Neuronal stem cell (in vitro differentiated cells): ENCODE data around the gene ERO1B.

ENCODE experiments used
- DNase-seq: peaks from one replicate; pipeline ENCODE4 v3.0.0-alpha.2; 2013; ENCODE audit warnings: low spot score
- H2AFZ ChIP-seq: one replicate; pipeline ENCODE4 v1.6.1; 2013; ENCODE audit warnings: mild to moderate bottlenecking, low read length, inconsistent platforms
- H2AK5ac ChIP-seq: 2 replicates; pipeline ENCODE4 v1.6.1; 2013; ENCODE audit warnings: low read depth, mild to moderate bottlenecking, inconsistent platforms, low read length, moderate library complexity, mixed read lengths
- H2BK120ac ChIP-seq: 2 replicates; pipeline ENCODE4 v1.6.1; 2013; ENCODE audit warnings: low read depth, mild to moderate bottlenecking, inconsistent platforms, low read length, moderate library complexity, mixed read lengths
- H2BK12ac ChIP-seq: one replicate; pipeline ENCODE4 v1.6.1; 2013; ENCODE audit warnings: low read length, inconsistent platforms
- H2BK15ac ChIP-seq: 2 replicates; pipeline ENCODE4 v1.6.1; 2013; ENCODE audit warnings: mild to moderate bottlenecking, low read length, inconsistent platforms, mixed read lengths
- H2BK5ac ChIP-seq: one replicate; pipeline ENCODE4 v1.6.1; 2013; ENCODE audit warnings: inconsistent platforms, mild to moderate bottlenecking, low read length, moderate library complexity
- H3K14ac ChIP-seq: one replicate; pipeline ENCODE4 v1.6.1; 2013; ENCODE audit warnings: low read length, inconsistent platforms
- H3K18ac ChIP-seq: 2 replicates; pipeline ENCODE4 v1.6.1; 2013; ENCODE audit warnings: low read length, inconsistent platforms
- H3K23ac ChIP-seq: 2 replicates; pipeline ENCODE4 v1.6.1; 2013; ENCODE audit warnings: low read depth, mild to moderate bottlenecking, mixed read lengths, low read length, inconsistent platforms; ENCODE audit not compliant: poor library complexity
- H3K27ac ChIP-seq: replicated peaks from 3 replicates; pipeline ENCODE4 v1.5.1; 2013; ENCODE audit warnings: low read length, inconsistent platforms
- H3K27me3 ChIP-seq, 3 experiments: 2 replicates each; pipeline ENCODE4 v1.6.1; 2013; ENCODE audit warnings: low read length in 3 of 3, mild to moderate bottlenecking in 2 of 3, inconsistent platforms in 1 of 3, low read depth in 1 of 3, mixed read lengths in 1 of 3, moderate library complexity in 1 of 3; ENCODE audit not compliant: control insufficient read depth in 3 of 3, insufficient read depth in 3 of 3
- H3K36me3 ChIP-seq, 2 donors: replicated peaks in 1 of 2; 2 replicates each; pipeline ENCODE4 v1.6.1; 2013; ENCODE audit warnings: low read length in 2 of 2; ENCODE audit not compliant: control insufficient read depth in 2 of 2, insufficient read depth in 2 of 2
- H3K4ac ChIP-seq: 2 replicates; pipeline ENCODE4 v1.6.1; 2013; ENCODE audit warnings: inconsistent platforms, mild to moderate bottlenecking, low read length, moderate library complexity
- H3K4me1 ChIP-seq, 2 donors: 1 replicate in 1 of 2; 2 replicates in 1 of 2; pipeline ENCODE4 v1.6.1; 2013; ENCODE audit warnings: low read length in 2 of 2, low read depth in 1 of 2; ENCODE audit not compliant: control insufficient read depth in 2 of 2, insufficient read depth in 1 of 2
- H3K4me2 ChIP-seq: one replicate; pipeline ENCODE4 v1.6.1; 2013; ENCODE audit warnings: mild to moderate bottlenecking, low read length, inconsistent platforms; ENCODE audit not compliant: insufficient read depth, poor library complexity, severe bottlenecking
- H3K4me3 ChIP-seq, 2 donors: 2 replicates each; pipeline ENCODE4 v1.5.1; 2013; ENCODE audit warnings: low read length in 2 of 2, mild to moderate bottlenecking in 2 of 2, inconsistent platforms in 1 of 2, moderate library complexity in 1 of 2
- H3K79me1 ChIP-seq: one replicate; pipeline ENCODE4 v1.6.1; 2013; ENCODE audit warnings: low read depth, mild to moderate bottlenecking, inconsistent platforms, low read length, moderate library complexity
- H3K9ac ChIP-seq: one replicate; pipeline ENCODE4 v1.6.1; 2013; ENCODE audit warnings: mild to moderate bottlenecking, low read depth, low read length, inconsistent platforms; ENCODE audit not compliant: poor library complexity
- H3K9me3 ChIP-seq, 2 donors: replicated peaks in 1 of 2; 2 replicates each; pipeline versions ENCODE3 to v1.6.1; 2013; ENCODE audit warnings: low read length in 2 of 2, mild to moderate bottlenecking in 2 of 2, inconsistent platforms in 1 of 2, low read depth in 1 of 2, mixed read lengths in 1 of 2, moderate library complexity in 1 of 2; ENCODE audit not compliant: control insufficient read depth in 2 of 2, insufficient read depth in 1 of 2
- H4K8ac ChIP-seq: one replicate; pipeline ENCODE4 v1.6.1; 2013; ENCODE audit warnings: low read depth, mild to moderate bottlenecking, inconsistent platforms, low read length, moderate library complexity
- H4K91ac ChIP-seq: one replicate; pipeline ENCODE4 v1.6.1; 2013; ENCODE audit warnings: low read length, low read depth, mild to moderate bottlenecking, inconsistent platforms; ENCODE audit not compliant: poor library complexity
- WGBS, 2 donors: extraction: QIAGEN DNeasy Blood & Tissue Kit; methylation state at CpG; one replicate each; pipeline ENCODE4 v1.1.7; 2013; ENCODE audit warnings: missing lambda C conversion rate in 2 of 2, mixed read lengths in 1 of 2; ENCODE audit not compliant: insufficient read length in 2 of 2, insufficient replicate concordance in 1 of 2; ENCODE audit errors: extremely low coverage in 2 of 2; 5-methylcytosine and 5-hydroxymethylcytosine counted together

The ERO1B gene

GRCh38 chr1:236209713-236210112, 72.0 kb downstream of the ERO1B start:
- Histone ChIP-seq H3K27me3 (no peaks in the 10 kb centered on the region), H3K27ac (no peak overlapping the region), H3K4ac (no peak overlapping the region), H2BK12ac (no peak overlapping the region), H3K4me2 (no peak overlapping the region), H4K91ac (no peak overlapping the region), H3K9me3 (no peaks in the 10 kb centered on the region), H3K79me1 (no peaks in the 10 kb centered on the region), H3K4me3 (no peak overlapping the region), H3K36me3 (no peaks in the 10 kb centered on the region), H3K18ac (no peak overlapping the region), H2BK120ac (no peak overlapping the region), H2BK5ac (no peak overlapping the region), H3K23ac (no peak overlapping the region), H3K9ac (no peak overlapping the region), H3K4me1 (peaks cover 0 to 6% of the 10 kb centered on the region in 2 donors), H2BK15ac (no peak overlapping the region), H4K8ac (no peak overlapping the region), H3K14ac (no peak overlapping the region), H2AK5ac (no peak overlapping the region), H2AFZ (no peak overlapping the region)
- DNase-seq = no peak

GRCh38 chr1:236209185-236209584, 72.6 kb downstream of the ERO1B start:
- Histone ChIP-seq H3K27me3 (no peaks in the 10 kb centered on the region), H4K8ac (no peak overlapping the region), H3K18ac (no peak overlapping the region), H2BK12ac (no peak overlapping the region), H2BK120ac (no peak overlapping the region), H3K79me1 (no peaks in the 10 kb centered on the region), H3K27ac (no peak overlapping the region), H3K36me3 (no peaks in the 10 kb centered on the region), H3K9me3 (no peaks in the 10 kb centered on the region), H3K23ac (no peak overlapping the region), H3K4ac (no peak overlapping the region), H3K4me3 (no peak overlapping the region), H3K9ac (no peak overlapping the region), H2AFZ (no peak overlapping the region), H3K4me1 (peaks cover 0 to 6% of the 10 kb centered on the region in 2 donors), H2BK5ac (no peak overlapping the region), H2BK15ac (no peak overlapping the region), H4K91ac (no peak overlapping the region), H2AK5ac (no peak overlapping the region), H3K4me2 (no peak overlapping the region), H3K14ac (no peak overlapping the region)
- WGBS, 2 donors = no CpG with 5 or more reads among the region's 2 CpGs
- no peak for DNase-seq

GRCh38 chr1:236207569-236207968, 74.2 kb downstream of the ERO1B start:
- Histone ChIP-seq H3K23ac (no peak overlapping the region), H3K4me2 (no peak overlapping the region), H3K36me3 (no peaks in the 10 kb centered on the region), H2AFZ (no peak overlapping the region), H2BK15ac (no peak overlapping the region), H2BK5ac (no peak overlapping the region), H4K91ac (no peak overlapping the region), H3K27me3 (no peaks in the 10 kb centered on the region), H3K4ac (no peak overlapping the region), H3K27ac (no peak overlapping the region), H3K14ac (no peak overlapping the region), H3K4me3 (no peak overlapping the region), H2BK12ac (no peak overlapping the region), H3K9me3 (no peaks in the 10 kb centered on the region), H2AK5ac (no peak overlapping the region), H3K18ac (no peak overlapping the region), H3K4me1 (peaks cover 0 to 6% of the 10 kb centered on the region in 2 donors), H4K8ac (no peak overlapping the region), H3K9ac (no peak overlapping the region), H3K79me1 (no peaks in the 10 kb centered on the region), H2BK120ac (no peak overlapping the region)
- no peak for DNase-seq
- WGBS, 2 donors = no CpG with 5 or more reads among the region's 4 CpGs

DNA sequence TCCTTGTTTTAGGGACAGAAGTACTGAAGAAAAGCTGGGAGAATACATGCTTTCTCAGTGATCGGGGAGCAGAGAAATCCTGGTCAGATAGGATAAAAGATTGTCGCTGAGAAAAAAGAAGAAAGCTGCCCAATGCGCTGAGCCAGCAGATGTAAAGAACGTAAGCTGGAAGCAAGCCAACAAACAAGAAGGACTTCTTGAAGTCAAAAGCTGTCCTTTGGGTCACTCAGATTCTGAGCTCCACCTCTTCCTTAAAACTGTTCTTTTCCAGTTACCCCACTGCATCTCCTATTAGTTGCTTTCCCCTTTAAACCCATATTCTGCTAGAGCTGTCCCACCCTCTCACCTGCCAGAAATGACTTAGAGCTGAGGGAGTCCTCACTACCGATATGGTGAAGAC, 74.6 kb downstream of the ERO1B start:
- H4K8ac ChIP-seq = no peak overlapping the region
- H2BK5ac ChIP-seq = no peak overlapping the region
- no peaks in the 10 kb centered on the region for H3K27me3 ChIP-seq
- WGBS, 2 donors = no CpG with 5 or more reads among the region's 5 CpGs
- H3K9ac ChIP-seq = no peak overlapping the region
- no peak overlapping the region for H3K4me2 ChIP-seq
- H3K4ac ChIP-seq = no peak overlapping the region
- no peak overlapping the region for H3K23ac ChIP-seq
- no peak overlapping the region for H3K4me3 ChIP-seq
- H3K27ac ChIP-seq = no peak overlapping the region
- peaks cover 0 to 4% of the 10 kb centered on the region in 2 donors for H3K36me3 ChIP-seq
- H3K9me3 ChIP-seq = no peaks in the 10 kb centered on the region
- no peak overlapping the region for H3K18ac ChIP-seq
- no peak overlapping the region for H2BK15ac ChIP-seq
- no peaks in the 10 kb centered on the region for H3K79me1 ChIP-seq
- H2AK5ac ChIP-seq = no peak overlapping the region
- DNase-seq = no peak
- H2AFZ ChIP-seq = no peak overlapping the region
- peaks cover 0 to 6% of the 10 kb centered on the region in 2 donors for H3K4me1 ChIP-seq
- no peak overlapping the region for H3K14ac ChIP-seq
- no peak overlapping the region for H2BK120ac ChIP-seq
- H4K91ac ChIP-seq = no peak overlapping the region
- H2BK12ac ChIP-seq = no peak overlapping the region
